HCT116 (cell line): ENCODE results near the gene PTGER3. TPM values are rescaled to one million over a fixed set of nuclear protein-coding genes. Genes with fewer than 3 reads are reported as not detected.

Experiments used
- ATAC-seq: fragments of 200-7000 bp; cut with Tn5 transposase; 2 replicates; pipeline ENCODE4 v1.9.1; 2020; ENCODE audit warnings: mild to moderate bottlenecking, moderate library complexity
- BruUV-seq: library from RNA; stranded (reverse); fragments of 400-500 nt; replicated peaks from 2 replicates; lab custom pipeline; 2021; lab: Mats Ljungman, UMichigan
- CTCF ChIA-PET: fragments of 300-600 bp; sonication (Branson Sonifier 250); formaldehyde crosslinking; loops from one replicate; lab custom pipeline; 2021; ENCODE audit warnings: antibody characterized with exemption; lab: Charles Lee
- POLR2A ChIA-PET: fragments of 300-600, 350-600 bp; sonication (Branson Sonifier 250); formaldehyde crosslinking; loops from one replicate; lab custom pipeline; 2021; ENCODE audit warnings: antibody characterized with exemption; lab: Charles Lee
- RAD21 ChIA-PET, 2 experiments: fragments of 300-600 bp; sonication (Branson Sonifier 250); formaldehyde crosslinking; loops; one replicate each; lab custom pipeline; 2023; ENCODE audit warnings: low total read pairs in 2 of 2; ENCODE audit not compliant: uncharacterized antibody in 2 of 2, unreplicated experiment in 2 of 2, low non-redundant PET in 1 of 2; lab: Charles Lee
- DNase-seq: peaks from one replicate; pipeline ENCODE4 v3.0.0-alpha.2; 2010; ENCODE audit warnings: low read depth, low spot score
- H2AFZ ChIP-seq: fragments of 200-600 bp; shearing (Covaris generic), sonication (generic); 2 replicates; pipeline ENCODE4 v1.6.1; 2017; ENCODE audit warnings: low read depth, mixed run types, mixed read lengths, antibody characterized with exemption, low read length; ENCODE audit not compliant: poor library complexity, severe bottlenecking
- H3K27ac ChIP-seq: 2 replicates; pipeline ENCODE4 v1.5.1; 2012; ENCODE audit warnings: low read depth, low read length
- H3K27me3 ChIP-seq: fragments of 200-600 bp; sonication (generic); 2 replicates; pipeline ENCODE4 v1.6.1; 2016; ENCODE audit warnings: mixed run types, low read length, mixed read lengths; ENCODE audit not compliant: insufficient read depth
- H3K36me3 ChIP-seq, 2 experiments: fragments of 200-500 bp in 1 of 2; fragments of 200-600 bp in 1 of 2; sonication (Bioruptor generic) in 1 of 2; sonication (generic) in 1 of 2; 2 replicates each; pipeline versions ENCODE4 v1.5.1 to v1.6.1; 2014 to 2016; ENCODE audit warnings: low read length in 2 of 2, inconsistent platforms in 1 of 2, mixed read lengths in 1 of 2, mixed run types in 1 of 2; ENCODE audit not compliant: insufficient read depth in 2 of 2, control insufficient read depth in 1 of 2
- H3K4me1 ChIP-seq, 2 experiments: fragments of 200-600 bp in 1 of 2; sonication (generic) in 1 of 2; 2 replicates each; pipeline versions ENCODE4 v1.5.1 to v1.6.1; 2012 to 2017; ENCODE audit warnings: low read length in 2 of 2, inconsistent platforms in 1 of 2, mild to moderate bottlenecking in 1 of 2, mixed read lengths in 1 of 2, mixed run types in 1 of 2, moderate library complexity in 1 of 2; ENCODE audit not compliant: insufficient read depth in 2 of 2, control insufficient read depth in 1 of 2
- H3K4me2 ChIP-seq: fragments of 200-600 bp; sonication (generic); 2 replicates; pipeline ENCODE4 v1.6.1; 2017; ENCODE audit warnings: mixed run types, low read length, mixed read lengths
- H3K4me3 ChIP-seq, 2 experiments: fragments of 200-600 bp in 1 of 2; sonication (generic) in 1 of 2; replicated peaks in 1 of 2; 2 replicates each; pipeline ENCODE4 v1.5.1; 2011 to 2016; ENCODE audit warnings: low read length in 2 of 2, control low read depth in 1 of 2, low read depth in 1 of 2, mild to moderate bottlenecking in 1 of 2, mixed read lengths in 1 of 2, mixed run types in 1 of 2
- H3K79me2 ChIP-seq: fragments of 200-600 bp; sonication (generic); 2 replicates; pipeline ENCODE4 v1.6.1; 2017; ENCODE audit warnings: mild to moderate bottlenecking, mixed run types, low read length, moderate library complexity, mixed read lengths; ENCODE audit not compliant: insufficient read depth
- H3K9ac ChIP-seq: fragments of 200-600 bp; sonication (generic); 2 replicates; pipeline ENCODE4 v1.6.1; 2016; ENCODE audit warnings: low read length, mixed read lengths
- H3K9me2 ChIP-seq: fragments of 200-600 bp; sonication (generic), shearing (Covaris generic); 2 replicates; pipeline ENCODE4 v1.6.1; 2017; ENCODE audit warnings: mixed run types, mild to moderate bottlenecking, moderate library complexity; ENCODE audit not compliant: insufficient read depth
- H3K9me3 ChIP-seq, 2 experiments: fragments of 200-500 bp in 1 of 2; fragments of 200-600 bp in 1 of 2; sonication (Bioruptor generic) in 1 of 2; sonication (generic) in 1 of 2; 2 replicates each; pipeline ENCODE4 v1.6.1; 2014 to 2017; ENCODE audit warnings: low read length in 2 of 2, mixed read lengths in 2 of 2, inconsistent platforms in 1 of 2, low read depth in 1 of 2, mild to moderate bottlenecking in 1 of 2, mixed run types in 1 of 2, moderate library complexity in 1 of 2; ENCODE audit not compliant: control insufficient read depth in 1 of 2, insufficient read depth in 1 of 2
- H4K20me1 ChIP-seq: fragments of 200-600 bp; sonication (generic), shearing (Covaris generic); 2 replicates; pipeline ENCODE4 v1.6.1; 2017; ENCODE audit warnings: mixed run types, mild to moderate bottlenecking, moderate library complexity; ENCODE audit not compliant: insufficient read depth
- ELF1 ChIP-seq: IDR thresholded peaks from 2 replicates; pipeline ENCODE4 v1.6.1; 2012; ENCODE audit warnings: low read depth, borderline replicate concordance
- EZH2 ChIP-seq: fragments of 200-600 bp; sonication (generic); IDR thresholded peaks from 2 replicates; pipeline ENCODE4 v1.6.1; 2017; ENCODE audit warnings: antibody characterized with exemption, mixed run types
- EZH2phosphoT487 ChIP-seq: fragments of 200-600 bp; IDR thresholded peaks from 2 replicates; pipeline ENCODE4 v1.6.1; 2018; ENCODE audit warnings: antibody characterized with exemption, borderline replicate concordance
- FOSL1 ChIP-seq: IDR thresholded peaks from 2 replicates; pipeline ENCODE4 v1.6.1; 2012; ENCODE audit warnings: low read depth
- JUND ChIP-seq: IDR thresholded peaks from 2 replicates; pipeline ENCODE4 v1.6.1; 2012
- MAX ChIP-seq: IDR thresholded peaks from 2 replicates; pipeline ENCODE4 v1.6.1; 2012
- POLR2A ChIP-seq: IDR thresholded peaks from 2 replicates; pipeline ENCODE4 v1.7.0; 2011; ENCODE audit warnings: borderline replicate concordance; ENCODE audit not compliant: insufficient read depth, insufficient read length; ENCODE audit errors: extremely low read depth
- POLR2AphosphoS5 ChIP-seq: IDR thresholded peaks from 2 replicates; pipeline ENCODE4 v1.6.1; 2011; ENCODE audit warnings: mild to moderate bottlenecking, low read depth, low read length, moderate library complexity
- REST ChIP-seq: IDR thresholded peaks from 2 replicates; pipeline ENCODE4 v1.6.1; 2012; ENCODE audit warnings: low read depth
- SIN3A ChIP-seq: IDR thresholded peaks from 2 replicates; pipeline ENCODE4 v1.6.1; 2012; ENCODE audit warnings: low read depth
- SRF ChIP-seq: IDR thresholded peaks from 2 replicates; pipeline ENCODE4 v1.6.1; 2012; ENCODE audit warnings: low read depth
- YY1 ChIP-seq: IDR thresholded peaks from 2 replicates; pipeline ENCODE4 v1.6.1; 2011; ENCODE audit warnings: low read length, low read depth, moderate library complexity, mild to moderate bottlenecking; ENCODE audit not compliant: insufficient replicate concordance; ENCODE audit errors: extremely low read depth
- ZFX ChIP-seq: fragments of 450-650 bp; IDR thresholded peaks from 2 replicates; pipeline ENCODE4 v1.6.1; 2017
- ZNF274 ChIP-seq: fragments of 200-500 bp; sonication (Bioruptor generic); IDR thresholded peaks from 2 replicates; pipeline ENCODE4 v1.6.1; 2014; ENCODE audit warnings: mild to moderate bottlenecking, low read depth, low read length, inconsistent platforms
- intact Hi-C: fragments of 100-400 bp; cut with micrococcal nuclease; formaldehyde crosslinking; loops from 2 replicates; pipeline ENCODE4 v1.10.0; 2022
- total RNA-seq: library from RNA; stranded (reverse); gene quantifications from one replicate; pipeline ENCODE4 v1.2.1, GENCODE V29; 2021; ENCODE audit not compliant: unreplicated experiment

The PTGER3 gene
- total RNA-seq, 1 experiment from 2014 or later = 0.05 TPM

DNA sequence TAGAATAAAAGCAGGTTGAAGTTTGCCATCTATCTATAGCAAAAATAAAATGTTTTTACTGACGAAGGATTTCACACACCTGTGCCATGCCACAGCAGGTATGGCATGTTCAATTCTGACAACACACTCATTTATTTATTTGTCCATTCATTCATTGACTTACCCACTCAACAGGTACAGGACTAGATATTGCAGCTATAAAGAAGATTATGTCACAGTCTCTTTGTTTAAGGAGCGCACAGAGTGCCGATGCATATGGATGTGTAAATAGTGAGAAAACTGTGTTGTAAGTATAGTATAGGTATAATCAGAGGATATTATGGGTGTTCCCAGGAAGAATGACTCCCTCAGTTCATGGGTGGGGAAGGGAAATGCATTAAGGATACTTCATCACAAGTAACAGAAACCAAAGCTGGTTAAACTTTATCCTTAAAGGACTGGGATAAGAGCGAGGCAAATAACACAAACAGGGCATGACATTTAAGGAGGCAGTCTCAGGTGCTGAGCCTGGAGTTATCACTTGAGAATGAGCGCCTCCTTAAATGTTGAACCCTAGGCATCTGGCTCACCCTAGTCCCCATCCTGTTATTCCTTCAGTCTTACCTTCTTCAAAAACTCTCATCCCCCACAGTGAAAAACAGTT lies 41.1 kb upstream of the PTGER3 start:
- RAD21 ChIA-PET = no interaction called here
- POLR2A ChIA-PET = no interaction called here
- no peaks in the 10 kb centered on the region for H3K9me3 ChIP-seq
- no peak overlapping the region for H3K9ac ChIP-seq
- H4K20me1 ChIP-seq = no peaks in the 10 kb centered on the region
- DNase-seq = no peak
- CTCF ChIA-PET = no interaction called here
- no peak overlapping the region for H3K4me2 ChIP-seq
- no TSS peak for BruUV-seq
- no peak overlapping the region for H3K4me3 ChIP-seq
- no peaks in the 10 kb centered on the region for H3K27me3 ChIP-seq
- no peak overlapping the region for H2AFZ ChIP-seq
- H3K27ac ChIP-seq = no peak overlapping the region
- H3K36me3 ChIP-seq = no peaks in the 10 kb centered on the region
- H3K79me2 ChIP-seq = no peaks in the 10 kb centered on the region
- no peak for ATAC-seq
- H3K9me2 ChIP-seq = no peaks in the 10 kb centered on the region
- no peak for TF ChIP-seq EZH2phosphoT487
- TF ChIP-seq SRF = no peak
- no peak for TF ChIP-seq FOSL1
- no peak for TF ChIP-seq ELF1
- no peak for TF ChIP-seq SIN3A
- intact Hi-C loops = no loop called here
- H3K4me1 ChIP-seq = no peaks in the 10 kb centered on the region

- no peak overlapping the region for H2AFZ ChIP-seq
- no peaks in the 10 kb centered on the region for H3K79me2 ChIP-seq
- ATAC-seq = no peak
- no peak overlapping the region for H3K9ac ChIP-seq
- intact Hi-C loops = no loop called here
- H3K27me3 ChIP-seq = no peaks in the 10 kb centered on the region
- no peak for TF ChIP-seq JUND
- no peak for TF ChIP-seq ZFX
- no peak for TF ChIP-seq YY1
- no peak for TF ChIP-seq FOSL1
- TF ChIP-seq MAX = no peak
- TF ChIP-seq POLR2AphosphoS5 = no peak
- no peak for TF ChIP-seq SRF
- TF ChIP-seq EZH2 = no peak
- TF ChIP-seq REST = no peak
- no peak for TF ChIP-seq ZNF274
- TF ChIP-seq POLR2A = no peak
- TF ChIP-seq ELF1 = no peak
- no peak for TF ChIP-seq EZH2phosphoT487
- no peak for DNase-seq
- H4K20me1 ChIP-seq = no peaks in the 10 kb centered on the region
- no peaks in the 10 kb centered on the region for H3K36me3 ChIP-seq
- H3K27ac ChIP-seq = no peak overlapping the region
- H3K4me3 ChIP-seq = no peak overlapping the region
- H3K9me2 ChIP-seq = no peaks in the 10 kb centered on the region
- no peaks in the 10 kb centered on the region for H3K4me1 ChIP-seq
- RAD21 ChIA-PET = no interaction called here
- no peaks in the 10 kb centered on the region for H3K9me3 ChIP-seq
- H3K4me2 ChIP-seq = no peak overlapping the region
- POLR2A ChIA-PET = no interaction called here
- CTCF ChIA-PET = no interaction called here
- BruUV-seq = no TSS peak
These were observed 40.1 kb upstream of the PTGER3 start for GRCh38 chr1:71087713-71088112.
